Activated CD4-positive, CD25-positive, alpha-beta regulatory T cell treated with anti-CD3 and anti-CD28 coated beads, Interleukin-2, amount 50 U/mL, for 72 hours (primary cell): ENCODE data around the gene PSMD1.
"Not testable (repeated sequence)": the region's sequence is repeated elsewhere in the genome, so short reads cannot be mapped to it uniquely, and the experiment has no call there.

Experiments
- DNase-seq: peaks from one replicate; pipeline ENCODE4 v3.0.0; 2021

Gene PSMD1

DNA sequence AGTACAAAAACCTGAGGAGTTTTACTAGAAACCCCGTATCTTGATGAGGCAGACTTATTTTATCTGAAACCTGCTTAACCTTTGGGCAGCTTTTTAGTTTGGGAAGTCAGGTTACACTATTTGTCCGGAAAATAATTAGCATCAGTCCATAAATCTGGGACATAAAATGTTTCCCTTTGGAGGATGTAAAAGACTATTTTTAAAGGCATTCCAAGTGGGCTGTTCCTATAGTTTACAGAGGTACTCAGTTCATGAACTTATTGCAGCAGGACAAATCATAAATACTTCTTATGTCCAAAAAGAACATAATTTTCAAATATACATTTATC lies 61.9 kb downstream of the PSMD1 start:
- no peak for DNase-seq

DNA sequence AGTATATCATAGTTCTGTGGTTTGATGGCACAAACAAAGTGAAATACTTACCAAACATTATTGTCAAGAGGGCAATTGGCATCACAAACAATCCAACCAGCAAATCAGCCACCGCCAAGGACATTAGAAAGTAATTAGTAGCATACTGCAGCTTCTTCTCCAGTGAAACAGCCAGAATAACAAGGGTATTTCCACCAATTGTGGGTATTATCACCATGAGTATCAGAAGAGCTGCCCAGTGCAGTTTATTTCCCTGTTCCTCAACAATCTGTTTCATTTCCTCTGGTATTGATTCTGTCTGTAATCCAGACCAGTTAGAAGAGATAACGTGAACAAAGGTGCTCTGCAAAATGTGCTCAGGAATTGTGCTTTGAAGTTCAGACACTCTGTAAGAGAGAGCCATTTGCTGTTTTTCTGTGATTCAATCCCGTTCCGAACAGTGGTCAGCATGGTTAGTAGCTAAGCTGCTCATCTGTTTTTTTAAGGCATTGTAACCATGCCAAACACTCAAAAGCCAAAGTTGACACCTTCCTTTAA lies 66.8 kb downstream of the PSMD1 start:
- DNase-seq, result no peak

GRCh38 chr2:231124838-231125568 lies 68.3 kb downstream of the PSMD1 start, which contains the start of gene HTR2B:
Gene HTR2B, minus strand, starts transcription at chr2:231125042. Its CDS starts 1,278 bp downstream, at chr2:231123764.
- DNase-seq, result no peak

DNA sequence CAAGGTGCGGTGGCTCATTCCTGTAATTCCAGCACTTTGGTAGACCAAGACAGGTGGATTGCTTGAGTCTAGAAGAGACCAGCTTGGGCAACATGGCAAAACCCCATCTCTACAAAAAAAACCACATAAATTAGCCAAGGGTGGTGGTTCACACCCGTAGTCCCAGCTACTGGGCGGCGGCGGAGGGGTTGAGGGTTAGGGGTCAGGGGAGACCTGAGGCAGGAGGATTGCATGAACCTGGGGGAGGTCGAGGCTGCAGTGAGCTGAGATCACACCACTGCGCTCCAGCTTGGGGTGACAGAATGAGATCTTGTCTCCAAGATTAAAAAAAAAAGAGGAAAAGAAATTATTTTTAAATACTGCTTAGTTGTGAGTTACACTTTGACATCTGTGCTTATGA lies 69.5 kb downstream of the PSMD1 start:
- DNase-seq, result no peak

GRCh38 chr2:231127480-231127879 lies 70.8 kb downstream of the PSMD1 start:
- DNase-seq, result no peak

- no peak for DNase-seq
Observed at GRCh38 chr2:231127936-231128335, 71.3 kb downstream of the PSMD1 start.

DNA sequence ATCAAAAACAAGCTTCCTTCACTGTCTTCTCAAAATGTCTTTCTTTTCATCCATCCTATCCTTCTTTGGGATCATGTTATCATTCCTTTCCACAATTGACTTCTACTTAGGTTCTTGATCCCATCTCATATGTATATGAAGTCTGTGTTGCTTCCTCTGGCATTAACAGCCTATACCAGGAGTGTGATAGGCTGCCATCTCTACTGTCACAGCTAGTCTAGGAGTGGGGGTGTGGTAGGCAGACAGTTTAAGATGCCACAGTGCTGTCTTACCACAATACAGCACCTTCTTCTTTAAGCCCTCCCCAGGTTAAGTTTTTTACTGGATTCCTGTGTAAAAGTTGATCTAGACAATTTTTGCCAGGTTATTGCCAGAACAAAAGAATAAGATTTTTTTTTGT lies 71.9 kb downstream of the PSMD1 start:
- DNase-seq, result no peak

GRCh38 chr2:231129216-231129615 lies 72.5 kb downstream of the PSMD1 start:
- no peak for DNase-seq

DNA sequence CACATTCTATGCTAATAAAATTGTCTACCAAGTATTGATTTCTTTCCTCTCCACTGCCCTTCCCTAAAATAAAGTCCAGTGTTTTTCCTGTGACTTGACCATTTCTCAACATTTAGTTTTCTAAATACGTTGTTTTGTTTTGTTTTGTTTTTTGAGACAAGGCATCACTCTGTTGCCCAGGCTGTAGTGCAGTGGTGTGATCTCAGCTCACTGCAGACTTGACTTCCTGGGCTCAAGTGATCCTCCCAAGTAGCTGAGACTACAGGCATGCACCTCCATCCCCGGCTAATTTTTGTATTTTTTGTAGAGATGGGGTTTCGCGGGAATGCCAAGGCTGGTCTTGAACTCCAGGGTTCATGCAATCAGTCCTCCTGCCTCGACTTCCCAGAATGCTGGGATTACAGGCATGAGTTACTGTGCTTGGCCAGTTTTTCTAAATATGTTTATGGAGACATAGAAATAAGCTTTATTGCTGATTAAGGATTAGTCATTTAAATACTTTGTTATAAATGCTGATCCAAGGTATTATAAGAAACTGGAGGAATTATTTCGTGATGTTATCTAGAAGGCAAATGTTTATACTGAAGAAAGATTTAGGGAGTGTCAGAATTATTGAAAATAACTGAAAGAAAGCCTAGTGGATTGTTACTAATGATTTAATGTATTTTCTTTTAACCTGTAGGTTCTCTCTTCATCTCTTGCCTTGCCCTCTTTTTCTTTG lies 73.8 kb downstream of the PSMD1 start:
- no peak for DNase-seq

DNA sequence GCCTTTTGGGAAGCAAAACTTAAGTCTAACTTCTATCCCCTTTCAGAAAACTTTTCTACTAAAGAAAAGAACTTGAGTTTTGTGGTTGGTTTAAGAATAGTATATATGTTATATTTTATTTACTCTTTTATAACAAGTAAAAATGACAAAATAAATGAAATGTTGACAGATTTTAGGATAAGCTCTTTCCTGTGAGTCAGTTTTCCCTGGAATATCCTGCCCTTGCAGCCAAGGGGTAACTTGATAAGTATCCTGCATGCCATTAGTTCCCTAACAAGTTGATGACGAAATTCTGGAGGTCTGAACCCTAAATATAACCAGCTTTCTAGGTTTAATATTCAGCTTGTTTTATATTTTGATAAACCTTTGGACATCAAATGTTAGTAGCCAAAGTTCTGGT lies 75.5 kb downstream of the PSMD1 start:
- no peak for DNase-seq

DNA sequence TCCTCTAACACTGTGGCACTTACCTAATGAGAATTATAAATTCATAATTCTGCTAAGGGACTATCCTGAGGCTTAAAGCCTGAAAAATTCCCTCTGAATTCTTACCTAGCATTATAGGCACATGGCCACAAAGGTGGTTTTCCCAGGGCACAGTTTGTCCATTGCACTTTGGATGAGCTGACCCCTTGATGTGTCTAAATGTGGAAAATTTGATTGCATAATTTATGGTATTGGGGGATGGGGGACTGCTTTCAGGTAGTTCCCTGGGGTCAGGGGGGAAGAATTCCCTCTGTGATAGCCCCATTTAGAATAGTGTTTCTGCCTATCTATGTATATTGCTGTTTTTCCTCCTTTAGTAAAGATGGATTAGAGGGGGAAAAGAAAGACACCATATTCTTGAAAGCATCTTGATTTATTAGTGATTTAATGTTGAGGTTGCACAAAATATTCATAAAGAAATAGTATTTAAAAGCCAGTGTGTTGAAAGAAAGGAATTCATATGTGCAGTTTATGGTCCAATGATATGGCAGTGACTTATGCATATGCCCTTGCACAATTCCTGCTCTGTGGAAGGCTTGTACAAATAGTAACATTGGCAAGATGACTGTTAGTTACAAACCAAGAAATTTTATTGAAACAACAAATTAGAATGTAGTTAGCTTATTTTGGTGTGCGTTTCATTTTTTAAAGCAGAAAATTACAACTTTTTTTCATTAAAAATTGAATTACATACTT lies 76.9 kb downstream of the PSMD1 start:
- DNase-seq, result no peak

DNA sequence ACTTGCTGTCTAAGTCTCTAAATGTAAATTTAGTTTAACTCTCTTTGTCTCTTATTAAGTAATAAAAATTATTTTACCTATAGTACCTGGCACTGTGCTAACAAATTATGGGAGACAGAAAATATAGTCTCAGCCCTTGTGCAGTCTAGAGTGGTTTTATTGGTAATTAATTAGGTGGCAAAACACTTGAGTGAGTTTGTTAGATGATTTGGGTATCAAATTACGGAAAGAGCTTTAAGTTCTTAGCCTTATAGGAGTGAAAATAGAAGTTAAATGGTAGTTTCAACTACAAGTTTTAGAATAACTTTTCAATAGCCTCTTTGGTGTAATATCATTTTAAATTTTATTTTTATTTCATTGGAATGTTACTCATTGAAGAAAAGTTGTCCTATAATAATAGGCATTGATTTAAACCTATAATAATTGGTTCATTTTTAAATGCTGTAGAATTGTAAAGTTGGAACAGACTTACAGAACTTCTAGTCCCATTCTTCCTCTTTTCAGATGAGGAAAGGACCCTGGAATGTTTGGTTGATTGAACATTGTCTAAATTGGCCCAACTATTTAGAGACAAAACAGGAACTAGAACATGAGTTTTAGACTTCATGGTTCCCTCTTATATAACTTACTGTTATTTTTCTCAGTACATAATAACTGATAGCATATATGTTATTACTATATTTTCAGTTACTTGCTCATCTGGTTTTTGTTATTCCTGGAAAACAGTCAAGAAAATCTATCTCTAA lies 78.4 kb downstream of the PSMD1 start:
- DNase-seq, result no peak

DNA sequence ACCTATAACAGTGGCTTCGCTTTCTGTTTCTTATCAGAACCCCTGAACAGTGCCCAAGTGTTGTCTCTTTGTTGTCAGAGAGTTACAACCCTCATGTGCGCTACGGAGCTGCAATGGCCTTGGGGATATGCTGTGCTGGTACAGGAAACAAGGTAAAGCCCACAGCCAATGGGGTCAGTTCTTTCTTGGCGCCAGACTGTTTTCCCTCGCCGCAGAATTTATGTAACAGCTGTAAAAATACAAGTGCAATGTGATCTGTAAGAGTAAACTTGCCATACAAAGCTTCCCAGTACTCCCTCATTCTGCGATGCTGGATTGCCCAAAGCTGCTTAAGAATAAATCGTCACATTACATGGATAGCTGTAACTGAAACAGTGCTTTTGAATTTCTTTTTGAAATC lies 82.0 kb downstream of the PSMD1 start:
- DNase-seq, result no peak

DNA sequence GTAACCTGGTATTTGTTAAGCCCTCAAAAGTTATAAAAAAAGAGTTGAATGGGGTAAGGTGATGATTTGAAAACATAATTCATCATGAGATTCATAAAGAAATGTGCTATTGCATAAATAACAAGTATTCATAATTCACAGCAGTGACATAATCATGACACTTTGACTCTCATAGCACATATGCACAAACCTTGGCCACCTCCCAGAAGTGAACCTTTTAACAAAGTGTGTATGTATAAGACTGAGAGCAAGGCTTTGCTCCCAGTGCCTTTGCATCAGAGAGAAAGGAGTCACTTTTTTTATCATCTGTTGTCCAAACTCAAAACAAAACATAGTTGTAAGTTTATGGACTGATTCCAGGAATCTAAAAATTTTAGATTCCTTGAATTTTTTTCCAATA lies 83.1 kb downstream of the PSMD1 start:
- no peak for DNase-seq

DNA sequence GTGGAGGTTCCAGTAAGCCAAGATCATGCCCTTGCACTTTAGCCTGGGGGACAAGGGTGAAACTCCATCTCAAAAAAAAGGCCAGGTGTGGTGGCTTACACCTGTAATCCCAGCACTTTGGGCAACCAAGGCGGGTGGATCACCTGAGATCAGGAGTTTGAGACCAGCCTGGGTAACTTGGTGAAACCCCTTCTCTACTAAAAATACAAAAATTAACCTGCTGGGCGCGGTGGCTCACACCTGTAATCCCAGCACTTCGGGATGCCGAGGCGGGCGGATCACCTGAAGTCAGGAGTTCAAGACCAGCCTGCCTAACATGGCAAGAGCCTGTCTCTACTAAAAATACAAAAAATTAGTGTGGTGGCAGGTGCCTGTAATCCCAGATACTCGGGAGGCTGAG lies 84.1 kb downstream of the PSMD1 start:
- DNase-seq, result not testable (repeated sequence)

DNA sequence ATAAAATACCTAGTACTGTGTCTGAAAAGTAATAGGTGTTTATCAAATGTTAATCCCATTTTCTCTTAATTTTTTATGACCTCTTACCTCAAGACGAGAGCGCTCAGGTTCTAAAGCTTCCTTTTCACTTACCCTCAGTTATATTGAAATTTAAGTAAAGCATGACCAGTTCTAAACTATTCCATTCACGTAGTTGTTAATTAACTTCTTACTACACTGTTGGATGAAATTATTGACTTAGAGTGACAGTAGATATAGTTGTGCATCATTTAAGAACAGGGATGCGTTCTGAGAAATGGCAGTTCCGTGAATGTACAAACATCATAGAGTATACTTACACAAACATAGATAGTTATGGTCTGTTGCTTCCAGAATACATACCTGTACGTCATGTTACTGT lies 88.2 kb downstream of the PSMD1 start:
- DNase-seq, result no peak

DNA sequence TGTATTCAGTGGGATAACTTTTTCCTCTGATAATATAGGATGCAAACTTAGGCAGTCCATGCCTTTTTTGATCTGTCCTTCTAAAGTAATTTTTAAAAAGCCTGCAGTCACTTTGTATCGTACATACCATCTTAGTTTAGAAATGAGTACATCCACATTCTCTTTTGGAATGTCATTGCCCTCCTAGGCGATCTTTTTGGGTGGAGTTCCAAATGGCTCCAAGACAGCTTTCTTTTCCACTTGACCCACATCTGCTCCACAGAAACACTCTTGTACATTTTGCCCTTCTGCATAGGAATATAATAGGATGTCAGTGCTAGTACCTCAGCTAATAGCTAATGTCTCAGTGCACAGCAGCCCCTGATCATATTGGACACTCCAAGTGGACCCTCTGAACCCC lies 90.0 kb downstream of the PSMD1 start:
- no peak for DNase-seq

DNA sequence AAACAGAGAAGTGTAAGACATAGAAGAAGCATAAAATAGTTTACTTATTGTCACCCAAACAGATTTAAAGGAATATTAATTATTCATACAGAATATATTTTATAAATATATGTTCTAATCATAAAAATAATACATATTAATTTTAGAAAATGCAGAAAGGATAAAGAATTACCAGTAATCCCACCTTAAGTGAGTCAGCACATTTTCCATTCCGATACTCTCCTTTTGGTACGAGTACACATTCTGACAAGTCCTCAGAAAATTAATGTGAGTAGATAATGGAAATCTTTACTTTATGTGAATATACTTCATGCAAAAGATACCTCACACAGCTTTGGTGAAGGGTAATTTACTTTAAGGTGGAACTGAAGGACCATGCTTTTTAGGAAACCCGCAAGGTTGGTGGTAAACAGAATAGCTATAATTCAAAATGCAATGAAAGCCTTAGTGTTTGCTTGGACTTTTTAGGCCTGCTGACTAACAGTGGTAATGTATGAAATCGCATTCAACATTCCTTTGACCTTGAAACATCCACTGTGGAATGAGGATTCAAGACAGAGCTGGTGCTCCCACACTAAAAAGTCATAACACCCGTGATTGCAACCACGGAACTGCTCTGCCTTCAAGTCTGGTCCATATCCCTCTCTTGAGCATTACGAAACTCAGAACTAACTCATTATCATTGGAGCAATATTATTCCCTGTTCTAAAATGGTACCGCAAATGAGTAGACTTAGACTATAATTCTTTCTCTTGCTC lies 96.3 kb downstream of the PSMD1 start:
- no peak for DNase-seq

- DNase-seq, result no peak
Observed at GRCh38 chr2:231159306-231159705, 102.6 kb downstream of the PSMD1 start.

DNA sequence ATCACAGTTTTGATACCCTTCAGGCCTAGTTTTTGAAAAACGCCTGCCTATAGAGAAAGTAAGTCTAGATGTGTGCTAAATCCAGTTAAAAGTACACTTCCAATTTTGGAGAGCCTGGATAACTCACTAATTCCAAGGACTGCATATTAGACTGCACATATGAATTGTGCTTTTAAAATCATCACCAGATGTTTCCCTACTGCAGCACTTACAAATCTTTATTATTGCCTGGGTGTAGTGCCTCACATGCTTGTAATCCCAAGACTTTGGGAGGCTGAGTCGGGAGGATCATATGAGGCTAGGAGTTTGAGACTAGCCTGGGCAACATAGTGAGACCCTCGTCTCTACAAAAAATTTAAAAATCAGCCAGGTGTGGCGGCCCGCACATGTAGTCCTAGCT lies 104.0 kb downstream of the PSMD1 start:
- DNase-seq, result no peak

DNA sequence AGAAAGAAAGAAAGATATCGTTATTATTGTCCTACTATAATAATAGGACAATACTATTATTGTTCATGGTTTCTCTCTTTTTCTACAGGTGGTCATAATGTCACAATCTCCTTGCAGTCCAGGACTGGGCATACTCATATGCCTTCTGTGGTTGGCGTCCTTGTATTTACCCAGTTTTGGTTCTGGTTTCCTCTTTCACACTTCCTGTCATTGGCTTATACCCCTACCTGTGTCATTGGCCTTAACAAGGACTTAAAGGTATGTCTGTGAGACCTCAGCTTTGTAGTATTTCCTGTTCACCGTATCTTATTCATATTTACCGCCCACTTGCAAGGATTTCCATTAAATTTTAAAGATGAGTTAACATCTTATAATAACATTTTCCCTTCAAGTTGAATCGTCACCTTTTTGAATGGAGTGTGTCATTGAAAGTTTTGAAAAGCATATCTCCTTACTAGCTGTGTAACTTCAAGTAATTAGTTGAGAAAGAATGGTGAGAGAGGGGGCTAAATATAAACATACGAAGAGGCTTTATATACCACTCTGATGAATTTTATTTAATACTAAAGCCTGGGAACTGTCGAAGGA lies 104.7 kb downstream of the PSMD1 start:
- no peak for DNase-seq

DNA sequence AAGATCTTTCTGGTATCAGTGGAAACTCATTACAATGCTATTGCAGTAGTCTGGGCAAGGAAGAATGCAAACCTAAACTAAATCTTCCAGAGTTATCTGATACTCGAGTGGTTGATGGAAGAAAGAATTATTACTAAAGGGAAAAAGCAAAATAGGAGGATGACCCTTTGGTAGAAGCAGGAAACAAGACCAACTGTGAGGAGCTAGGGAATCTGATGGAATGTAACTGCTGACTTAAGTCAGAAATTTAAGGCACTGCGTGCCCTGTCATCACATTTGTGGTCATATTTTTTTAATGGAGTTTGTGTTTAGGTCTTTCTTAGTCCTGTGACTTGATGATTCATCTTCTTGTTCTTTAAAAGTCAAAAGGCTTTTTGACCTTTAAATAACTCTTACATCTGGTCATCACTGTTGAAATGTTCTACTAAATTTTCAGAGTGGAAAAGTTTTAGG lies 105.2 kb downstream of the PSMD1 start:
- no peak for DNase-seq
